Measurements from ENCODE around the gene TMEM59.
"Not testable (repeated sequence)": the region's sequence is repeated elsewhere in the genome, so short reads cannot be mapped to it uniquely, and the experiment has no call there.

- TF ChIP-seq CTCF (conservative IDR thresholded peaks at IDR 0.05; ENCODE audit: low read depth, low read length); EZH2 (IDR thresholded peaks at IDR 0.05; ENCODE audit: borderline replicate concordance, low read depth, low read length, poor library complexity, severe bottlenecking): not testable (repeated sequence)
Observed at GRCh38 chr1:54003750-54004480, 49.1 kb downstream of the TMEM59 start.

Data from A673 (cell line).